GM21367 (cell line): ENCODE measurements around the gene TTBK2.

Source experiments
- ATAC-seq: cut with Tn5 transposase; IDR thresholded peaks from one replicate; pipeline ENCODE4 v1.9.1; 2021; ENCODE audit not compliant: unreplicated experiment

Gene TTBK2

DNA sequence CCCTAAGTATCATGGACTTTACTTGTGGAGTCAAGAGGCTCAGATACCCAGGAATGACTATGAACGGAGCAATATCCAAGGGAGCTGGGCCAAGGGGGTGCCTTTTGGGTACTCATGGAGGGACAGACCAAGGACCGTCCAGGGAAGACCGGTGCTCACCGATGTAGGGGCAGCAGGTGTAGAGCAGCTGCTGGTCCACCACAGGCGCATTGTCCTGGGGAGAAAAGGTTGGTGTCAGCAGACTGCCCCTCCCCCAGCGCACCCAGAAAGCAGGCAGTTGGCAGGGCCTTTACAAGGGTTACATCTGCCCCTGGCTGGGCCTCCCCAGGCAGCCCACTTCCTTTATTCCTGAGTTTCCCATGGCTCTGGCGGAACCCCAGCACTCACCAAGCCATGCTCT, 191.2 kb downstream of the TTBK2 start:
- ATAC-seq = no peak

DNA sequence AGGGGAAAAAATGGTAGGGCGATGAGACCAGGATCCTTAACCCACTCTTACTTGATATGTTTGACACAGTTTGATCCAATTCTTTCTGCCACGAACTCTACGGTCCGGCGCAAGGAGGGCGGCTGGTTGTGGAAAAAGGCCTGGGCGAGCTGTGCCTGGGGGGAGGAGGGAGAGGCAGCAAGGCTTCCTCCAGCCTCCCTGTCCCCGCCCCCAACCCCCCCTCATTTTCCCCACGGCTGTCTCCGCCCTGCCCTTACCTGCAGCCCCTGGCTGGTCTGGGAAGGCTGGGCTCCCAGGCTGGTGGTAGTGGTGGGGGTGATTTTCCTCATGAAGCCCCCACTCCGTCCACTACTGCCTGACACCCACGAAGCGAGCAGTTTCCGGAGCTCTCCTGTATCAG, 191.6 kb downstream of the TTBK2 start:
- no peak for ATAC-seq

DNA sequence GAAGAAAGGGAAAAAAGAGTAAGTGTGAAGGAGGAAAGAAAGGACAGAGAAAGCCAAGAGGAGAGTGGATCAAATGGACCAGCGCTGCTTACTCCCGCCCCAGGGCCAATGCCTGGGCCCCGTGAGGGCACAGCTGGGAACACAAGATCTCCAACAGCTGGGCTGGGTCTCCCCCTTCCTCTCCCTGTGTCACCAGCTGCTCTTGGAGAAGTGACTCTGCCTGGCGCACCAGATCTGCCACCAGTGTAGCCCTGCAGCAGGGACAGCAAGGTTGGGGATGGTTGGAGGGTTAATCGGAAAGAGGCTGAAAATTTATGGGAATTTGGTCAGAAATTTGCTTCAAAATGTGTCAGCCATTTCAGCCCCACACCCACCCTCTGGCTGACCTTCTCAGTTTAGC, 192.0 kb downstream of the TTBK2 start:
- ATAC-seq = no peak

DNA sequence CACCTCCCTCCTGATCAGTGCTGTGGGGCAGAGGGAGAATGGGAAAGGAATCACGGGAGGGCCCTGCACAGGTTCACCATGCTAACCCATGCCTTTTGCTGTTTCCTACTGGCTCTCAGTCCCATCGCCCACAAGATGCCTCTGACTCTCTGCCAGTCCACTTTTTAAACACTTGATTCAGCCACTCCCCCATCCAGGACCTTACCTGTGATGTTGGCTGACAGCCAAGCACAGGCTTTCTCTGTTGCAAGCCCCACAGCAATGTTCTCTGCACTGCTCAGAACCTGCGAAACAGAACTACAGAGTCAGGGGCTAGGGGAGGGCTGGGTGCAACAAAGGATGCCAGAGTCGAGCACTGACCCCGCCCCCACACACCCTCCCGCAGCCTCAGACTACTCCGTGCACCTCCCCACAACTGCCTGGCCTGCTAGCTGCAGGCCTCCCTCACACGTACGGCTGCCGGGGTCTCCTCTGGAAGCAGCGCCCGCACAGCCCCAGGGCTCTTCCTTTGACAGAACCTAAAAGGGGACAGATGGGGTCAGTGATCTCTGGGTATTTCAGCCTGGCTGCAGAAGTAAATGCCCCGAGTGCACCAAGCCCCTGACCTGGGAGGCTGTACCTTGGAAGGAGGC, 192.7 kb downstream of the TTBK2 start:
- no peak for ATAC-seq

DNA sequence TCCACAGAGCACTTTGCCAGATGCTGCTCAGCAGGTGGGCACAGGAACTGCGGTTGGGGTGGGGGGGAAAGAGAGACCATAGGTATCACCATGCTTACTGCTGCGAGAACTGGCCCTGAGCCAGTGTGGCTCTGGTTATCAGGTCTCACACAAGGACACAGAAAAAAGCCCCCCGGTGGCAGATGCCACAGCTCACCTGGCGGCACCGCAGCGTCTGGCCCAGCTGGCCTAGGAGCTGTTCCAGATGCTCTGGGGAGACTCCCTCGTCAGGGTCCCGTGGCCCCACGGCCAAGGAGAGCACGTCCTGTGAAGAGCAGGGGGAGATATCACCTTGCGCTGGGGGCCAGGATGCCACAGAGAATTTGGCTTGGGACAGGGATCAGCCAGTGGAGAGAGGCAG, 194.5 kb downstream of the TTBK2 start:
- ATAC-seq = no peak

DNA sequence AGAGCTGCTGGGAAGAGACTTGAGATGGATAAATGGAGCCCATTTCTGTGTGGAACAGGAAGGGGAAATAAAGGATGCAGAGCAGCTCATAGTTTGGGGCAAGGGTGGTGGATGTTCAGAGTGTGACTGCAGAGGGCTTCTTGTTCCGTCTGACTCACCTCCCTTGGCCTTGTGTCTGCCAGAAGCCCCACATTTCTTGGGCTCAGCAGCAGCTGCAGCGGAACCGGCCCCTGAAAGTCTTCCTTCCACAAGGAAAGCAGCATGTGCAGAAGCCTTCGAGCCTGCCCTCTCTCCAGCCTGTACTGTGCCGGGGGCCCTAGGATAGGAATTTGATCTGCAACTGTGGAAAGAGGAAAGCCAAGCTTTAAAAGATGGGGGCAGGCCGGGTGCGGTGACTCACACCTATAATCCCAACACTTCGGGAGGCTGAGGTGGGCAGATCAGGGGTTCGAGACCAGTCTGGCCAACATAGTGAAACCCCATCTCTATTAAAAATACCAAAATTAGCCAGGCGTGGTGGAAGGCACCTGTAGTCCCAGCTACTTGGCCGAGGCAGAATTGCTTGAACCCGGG, 195.2 kb downstream of the TTBK2 start:
- no peak for ATAC-seq

DNA sequence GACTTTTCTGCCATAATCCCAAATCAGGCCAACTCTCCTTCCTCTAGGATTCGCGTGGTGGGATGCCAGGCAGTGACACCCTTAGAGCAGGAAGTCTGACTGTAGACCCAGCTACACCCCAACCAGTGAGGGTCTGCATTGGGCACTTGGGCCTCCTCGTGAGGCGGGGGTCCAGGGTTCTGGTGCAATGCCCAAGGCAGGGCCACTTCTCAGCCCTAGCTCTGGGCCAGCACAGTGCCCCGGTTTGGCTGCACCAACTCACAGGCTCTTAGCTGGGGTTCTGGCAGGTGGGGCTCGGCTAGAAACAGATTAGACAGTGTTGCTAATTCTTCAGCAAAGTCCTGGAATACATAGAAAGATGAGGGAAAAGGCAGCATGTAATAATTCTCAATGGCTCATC, 196.3 kb downstream of the TTBK2 start:
- no peak for ATAC-seq

DNA sequence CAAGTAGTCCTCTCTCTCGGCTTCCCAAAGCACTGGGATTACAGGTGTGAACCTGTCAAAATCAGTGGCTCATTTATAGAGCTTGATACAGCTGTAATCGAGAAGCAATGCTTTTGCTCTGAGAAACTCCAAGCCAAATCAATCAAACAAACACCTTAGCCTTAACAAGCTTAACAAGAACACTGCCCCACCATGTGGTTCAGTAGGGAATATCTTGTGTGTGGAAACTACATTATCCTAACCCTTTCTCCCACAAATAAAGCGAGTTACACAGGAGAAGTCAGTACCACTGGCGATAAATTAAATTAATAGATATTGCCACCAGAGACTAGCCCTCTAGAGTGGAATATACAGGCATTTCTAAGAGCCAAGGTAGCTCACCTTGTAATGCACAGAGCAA, 197.5 kb downstream of the TTBK2 start:
- ATAC-seq = no peak

DNA sequence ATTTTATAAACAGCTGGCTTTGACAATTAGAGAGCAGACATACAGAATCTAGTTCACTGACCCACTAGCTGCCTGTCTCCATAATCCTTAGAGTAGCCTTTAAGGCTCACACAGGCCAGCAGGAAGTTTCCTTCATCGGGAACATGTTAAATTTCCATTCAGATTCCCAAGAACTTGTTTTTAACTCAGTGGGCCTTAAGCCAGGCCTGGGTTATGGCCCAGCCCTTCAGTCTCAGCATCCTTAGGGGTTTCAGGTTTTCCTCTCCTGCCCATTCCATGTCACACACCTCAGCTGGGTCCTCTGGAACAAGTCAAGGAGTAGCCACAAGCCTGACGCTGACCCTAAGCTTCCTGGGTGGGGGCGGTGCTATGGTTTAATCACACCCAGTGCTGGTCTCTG, 198.7 kb downstream of the TTBK2 start:
- ATAC-seq = no peak

DNA sequence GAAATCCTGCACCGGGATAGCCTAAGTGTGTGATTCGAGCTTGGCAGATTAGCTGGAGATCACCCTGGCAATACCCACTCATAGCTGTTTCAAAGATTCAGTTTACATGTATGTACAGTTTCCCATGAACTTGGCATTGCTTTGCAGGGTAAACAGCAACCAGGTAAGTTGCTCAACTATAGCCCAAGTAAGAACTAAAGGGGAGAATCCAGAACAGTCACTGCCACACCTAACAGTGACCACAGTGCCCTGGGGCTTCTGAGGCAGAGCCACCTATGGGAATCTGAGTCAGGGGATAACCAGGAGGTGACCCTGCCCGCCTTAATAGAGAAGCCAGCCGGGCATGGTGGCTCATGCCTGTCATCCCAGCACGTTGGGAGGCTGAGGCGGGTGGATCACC, 199.6 kb downstream of the TTBK2 start:
- ATAC-seq = no peak

DNA sequence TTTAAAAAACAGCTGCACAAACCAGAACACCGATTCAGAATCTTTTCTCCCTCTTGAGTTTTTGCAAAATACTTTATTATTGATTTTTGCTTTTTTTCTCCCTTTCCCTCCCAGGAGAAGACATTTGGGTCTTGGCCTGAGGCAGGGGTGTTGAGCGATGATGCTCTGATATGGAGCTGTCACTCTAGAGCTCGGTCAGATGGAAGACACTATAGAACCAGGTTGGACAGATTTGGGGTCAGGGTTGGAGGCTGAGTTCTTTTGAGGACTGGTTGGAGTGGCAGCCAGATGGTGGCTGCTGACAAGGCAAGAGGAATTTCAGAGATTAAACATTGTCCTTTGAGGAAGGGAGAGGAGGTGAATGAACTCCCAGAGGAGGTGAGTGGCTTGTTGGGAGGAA, 200.5 kb downstream of the TTBK2 start:
- ATAC-seq = no peak

DNA sequence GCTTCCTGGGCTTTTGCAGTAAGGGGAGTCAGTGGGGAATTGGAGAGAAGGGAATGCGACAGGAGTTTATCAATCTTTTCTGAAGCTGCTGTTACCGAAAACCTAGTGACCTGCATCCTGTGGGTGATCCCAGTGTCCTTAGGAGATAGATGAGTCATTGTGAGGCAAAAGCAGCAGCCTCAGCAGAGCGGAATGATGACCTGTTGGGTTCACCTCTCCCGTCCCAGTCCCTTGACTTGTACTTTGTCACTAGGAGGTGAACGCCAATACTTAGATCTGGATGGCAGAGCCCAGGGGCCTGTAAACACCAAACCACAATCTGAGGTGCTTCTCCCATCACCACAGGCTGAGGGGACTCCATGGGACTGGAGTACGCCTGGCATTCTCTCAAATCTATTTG, 201.5 kb downstream of the TTBK2 start:
- ATAC-seq = no peak

DNA sequence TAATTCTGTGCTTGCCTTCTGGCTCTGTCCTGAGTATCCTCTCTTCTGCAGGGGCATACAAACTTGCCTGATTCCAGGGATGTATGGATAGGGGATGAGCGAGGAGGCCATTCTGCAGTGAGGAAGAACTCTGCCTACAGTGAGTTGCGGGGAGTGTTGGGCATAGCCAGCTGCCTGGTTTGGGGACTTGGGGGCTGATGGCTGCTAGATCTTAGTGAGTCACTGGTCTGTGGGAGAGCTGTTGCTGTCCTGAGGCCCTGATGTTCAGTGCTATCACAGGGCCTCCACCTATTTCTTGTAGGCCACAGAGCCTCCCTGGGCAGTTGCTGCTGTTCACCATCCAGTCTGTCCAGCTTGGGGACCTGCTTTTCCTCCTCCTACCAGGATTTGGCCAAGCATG, 204.0 kb downstream of the TTBK2 start:
- ATAC-seq = no peak

DNA sequence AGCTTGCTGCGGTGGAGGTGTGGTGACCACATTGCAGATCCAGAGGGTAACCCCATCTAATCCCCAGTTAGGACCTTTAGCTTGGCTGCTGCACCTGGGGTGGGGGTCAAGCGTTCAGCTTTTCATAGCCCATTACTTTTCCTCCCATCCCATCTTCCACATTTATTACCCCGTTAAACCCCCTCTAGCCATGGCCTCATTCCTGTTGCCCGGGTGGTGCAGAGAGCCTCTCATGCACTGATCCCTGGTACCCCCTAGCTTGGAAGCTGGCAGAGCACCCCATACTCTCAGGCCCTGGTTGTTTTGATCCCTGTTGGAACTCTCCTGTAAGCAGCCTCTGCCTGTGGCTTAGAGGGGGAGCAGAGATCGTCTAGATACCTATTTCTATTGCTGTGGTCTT, 204.5 kb downstream of the TTBK2 start:
- no peak for ATAC-seq

DNA sequence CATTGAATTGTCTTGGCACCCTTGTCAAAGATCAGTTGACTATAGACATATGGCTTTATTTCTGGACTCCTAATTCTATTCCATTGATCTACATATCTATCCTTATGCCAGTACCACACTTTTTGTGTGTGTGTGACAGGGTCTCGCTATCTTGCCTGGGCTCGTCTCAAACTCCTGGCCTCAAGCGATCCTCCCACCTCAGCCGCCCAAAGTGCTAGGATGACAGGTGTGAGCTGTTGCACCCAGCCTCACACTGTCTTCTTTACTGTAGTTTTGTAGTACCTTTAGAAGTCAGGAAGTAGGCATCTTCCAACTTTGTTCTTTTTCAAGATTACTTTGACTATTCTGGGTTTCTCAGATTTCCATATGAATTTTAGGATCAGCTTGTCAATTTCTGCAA, 208.0 kb downstream of the TTBK2 start:
- no peak for ATAC-seq

DNA sequence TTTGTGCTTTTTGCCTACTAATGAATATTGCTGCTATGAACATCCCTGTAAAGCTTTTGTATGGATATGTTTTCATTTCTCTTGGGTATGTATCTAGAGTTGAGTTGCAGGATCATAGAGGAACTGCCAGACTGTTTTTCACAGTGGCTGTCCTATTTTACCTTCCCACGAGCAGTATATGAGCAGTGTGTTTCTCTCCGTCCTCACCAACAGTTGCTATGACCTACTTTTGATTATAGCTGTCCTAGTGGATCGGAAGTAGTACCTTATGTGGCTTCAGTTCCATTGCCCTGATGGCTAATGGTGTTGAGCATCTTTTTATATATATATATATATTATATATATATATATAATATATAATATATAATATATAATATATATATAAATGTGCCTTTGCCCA, 208.8 kb downstream of the TTBK2 start:
- no peak for ATAC-seq

DNA sequence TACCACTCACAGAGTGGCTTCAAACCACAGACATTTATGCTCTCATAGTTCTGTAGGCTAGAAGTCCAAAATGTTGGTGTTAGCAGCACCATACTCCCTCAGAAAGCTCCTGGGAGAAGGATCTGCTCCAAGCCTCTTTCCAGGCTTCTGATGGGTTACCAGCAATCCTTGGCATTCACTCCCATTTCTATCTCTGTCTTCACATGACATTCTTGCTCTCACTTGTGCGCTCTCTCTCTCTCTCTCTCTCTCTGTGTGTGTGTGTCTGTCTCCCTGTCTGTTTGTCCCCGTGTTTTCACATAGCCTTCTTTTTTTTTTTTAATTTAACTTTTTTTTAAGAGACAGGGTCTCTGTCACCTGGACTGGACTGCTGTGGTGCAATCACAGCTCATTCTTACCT, 209.9 kb downstream of the TTBK2 start:
- no peak for ATAC-seq

DNA sequence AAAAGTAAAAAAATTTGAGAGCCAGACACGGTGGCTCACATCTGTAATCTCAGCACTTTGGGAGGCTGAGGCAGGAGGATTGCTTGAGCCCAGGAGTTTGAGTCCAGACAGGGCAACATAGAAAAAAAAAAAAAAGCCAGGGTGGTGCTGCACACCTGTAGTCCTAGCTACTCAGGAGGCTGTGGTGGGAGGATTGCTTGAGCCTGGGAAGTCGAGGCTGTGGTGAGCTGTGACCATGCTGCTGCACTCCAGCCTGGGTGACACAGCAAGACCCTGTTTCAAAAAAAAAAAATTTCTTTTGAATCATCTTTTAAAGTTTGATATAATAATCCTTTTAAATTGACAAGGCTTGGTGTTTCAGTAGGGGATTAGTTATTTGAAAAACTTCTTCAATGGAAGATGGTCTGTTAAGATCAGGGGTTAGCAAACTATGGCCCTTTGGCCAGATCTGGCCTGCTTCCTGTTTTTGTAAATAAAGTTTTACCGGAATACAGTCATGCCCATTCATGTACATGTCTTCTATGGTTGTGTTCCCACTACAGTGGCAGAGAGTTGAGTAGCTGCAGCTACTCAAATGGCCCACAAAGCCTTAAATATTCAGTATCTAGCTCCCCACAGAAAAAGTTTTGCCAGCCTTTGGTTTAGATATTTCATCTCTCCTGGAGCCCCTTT, 212.6 kb downstream of the TTBK2 start:
- ATAC-seq = no peak

DNA sequence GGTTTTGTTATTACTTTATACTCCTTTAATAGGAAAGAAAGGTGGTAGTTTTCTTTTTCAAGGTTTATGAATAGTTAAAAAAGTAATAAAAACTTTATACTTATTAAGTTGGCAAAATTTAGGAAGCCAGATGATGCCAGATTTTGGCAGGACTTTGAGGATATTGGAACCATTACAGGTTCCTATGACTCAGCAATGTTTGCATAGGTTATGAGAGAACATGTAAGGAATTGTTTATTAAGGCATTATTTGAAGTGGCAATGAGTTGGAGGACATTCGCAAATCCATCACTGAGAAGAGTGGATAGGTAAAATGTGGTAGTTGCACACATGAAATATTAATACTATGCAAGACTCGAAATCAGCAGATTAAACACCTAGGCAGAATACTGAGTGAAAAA, 213.5 kb downstream of the TTBK2 start:
- no peak for ATAC-seq

DNA sequence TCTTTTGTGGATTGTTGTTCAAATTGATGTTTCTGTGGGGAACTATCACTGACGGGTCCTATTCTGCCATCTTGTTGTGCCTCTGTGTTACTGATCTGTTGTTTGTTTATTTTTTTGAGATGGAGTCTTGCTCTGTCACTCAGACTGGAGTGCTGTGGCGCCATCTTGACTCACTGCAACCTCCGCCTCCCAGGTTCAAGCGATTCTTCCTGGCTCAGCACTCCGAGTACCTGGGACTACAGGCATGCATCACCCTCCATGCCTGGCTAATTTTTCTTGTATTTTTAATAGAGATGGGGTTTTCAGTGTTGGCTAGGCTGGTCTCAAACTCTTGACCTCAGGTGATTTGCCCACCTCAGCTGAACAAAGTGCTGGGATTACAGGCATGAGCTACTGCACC, 215.2 kb downstream of the TTBK2 start:
- no peak for ATAC-seq

DNA sequence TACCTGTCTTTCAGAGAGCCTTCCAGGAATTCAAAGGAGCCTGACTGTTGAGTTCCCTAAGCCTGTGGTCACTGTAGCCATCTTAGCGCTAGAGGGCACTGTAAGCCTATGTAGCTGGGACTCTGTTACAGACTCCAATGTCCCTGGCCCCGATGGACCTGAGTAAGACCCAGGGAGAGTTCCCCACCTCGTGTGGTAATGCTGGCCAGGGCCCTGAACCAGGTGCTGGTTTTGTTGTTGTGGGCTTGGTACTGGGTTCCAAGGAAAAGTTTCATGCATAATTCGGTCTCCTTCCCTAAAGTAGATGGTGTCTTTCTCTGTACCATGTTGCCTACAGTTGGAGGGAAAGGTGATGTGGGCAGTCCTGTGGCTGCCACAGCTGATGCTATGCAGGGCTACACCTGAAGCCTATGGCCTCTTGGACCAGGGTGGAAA, 216.1 kb downstream of the TTBK2 start:
- ATAC-seq = no peak

DNA sequence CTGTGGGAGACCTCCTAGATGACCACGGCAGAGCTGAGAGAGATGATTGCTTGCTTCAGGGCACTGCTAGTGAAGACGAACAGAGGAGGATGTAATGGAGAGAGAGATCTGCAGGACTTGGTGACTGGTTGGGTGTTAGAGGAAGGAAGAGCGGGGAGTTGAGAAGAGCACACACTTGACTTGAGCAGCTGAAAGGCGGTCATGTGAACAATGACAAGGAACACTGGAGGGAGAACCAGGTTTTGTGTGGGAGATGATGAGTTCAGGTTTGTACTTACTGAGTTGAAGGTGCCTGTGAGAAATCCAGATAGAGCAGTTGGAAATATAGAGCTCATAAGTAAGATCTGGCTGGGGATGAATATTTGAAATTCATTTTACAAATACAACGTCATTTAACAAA, 224.0 kb downstream of the TTBK2 start:
- ATAC-seq = no peak
